OCI-M2 (cell line): ENCODE results near the gene ALPG.
"Not testable (repeated sequence)": the region's sequence is repeated elsewhere in the genome, so short reads cannot be mapped to it uniquely, and the experiment has no call there.

Experiments
- DNase-seq: peaks from one replicate; lab custom pipeline; 2025; ENCODE audit not compliant: unreplicated experiment; lab: John Stamatoyannopoulos, UW

ALPG gene

GRCh38 chr2:232438951-232439757, 32.5 kb downstream of the ALPG start:
- DNase-seq = no peak

DNA sequence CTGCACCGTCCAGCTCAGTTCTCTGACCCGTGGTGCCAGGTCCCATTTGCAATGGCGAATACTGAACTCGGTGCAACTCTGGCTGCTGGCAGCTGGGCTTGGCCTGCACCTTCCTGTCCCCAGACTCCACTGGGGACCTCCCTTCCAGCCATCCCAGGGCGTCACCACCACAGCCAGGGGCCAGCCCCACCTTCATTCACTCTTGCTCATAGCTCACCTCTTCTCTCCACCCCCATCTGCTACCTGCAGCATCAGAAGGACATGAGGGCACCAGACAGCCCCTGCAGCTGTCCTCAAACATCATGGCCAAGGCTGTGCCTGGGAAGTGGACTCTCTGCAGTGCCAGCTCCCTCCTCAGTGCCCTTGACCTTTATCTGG, 33.1 kb downstream of the ALPG start:
- no peak for DNase-seq

GRCh38 chr2:232440220-232441018, 33.8 kb downstream of the ALPG start:
- peak; percentile 16 for DNase-seq

DNA sequence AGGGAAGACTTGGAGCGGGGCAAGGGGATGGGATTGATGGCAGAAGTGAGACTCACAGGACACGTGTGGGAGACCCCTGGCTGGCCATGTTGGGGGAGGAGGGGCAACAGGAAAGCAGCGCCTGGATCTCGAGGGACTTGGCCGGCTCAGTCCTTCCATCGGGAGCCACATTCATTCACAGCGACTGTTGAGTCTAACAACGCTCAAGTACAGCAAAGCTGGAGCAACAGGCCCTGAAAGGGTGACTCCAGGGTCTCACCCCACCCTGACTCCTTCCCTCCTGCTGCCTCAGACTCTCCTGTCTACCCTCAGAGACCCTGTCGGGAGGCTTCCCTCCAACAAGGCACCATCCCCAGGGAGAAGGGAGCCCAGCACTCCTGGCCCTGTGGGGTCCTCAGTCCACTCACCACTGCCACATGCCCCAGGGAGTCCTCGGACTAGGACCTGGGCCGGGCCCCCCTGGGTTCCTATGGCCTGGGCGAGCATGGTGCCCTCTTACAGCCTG, 34.6 kb downstream of the ALPG start:
- no peak for DNase-seq

- not testable (repeated sequence) for DNase-seq
Observed at GRCh38 chr2:232441922-232442321, 35.3 kb downstream of the ALPG start.

GRCh38 chr2:232442431-232442830, 35.8 kb downstream of the ALPG start:
- not testable (repeated sequence) for DNase-seq

DNA sequence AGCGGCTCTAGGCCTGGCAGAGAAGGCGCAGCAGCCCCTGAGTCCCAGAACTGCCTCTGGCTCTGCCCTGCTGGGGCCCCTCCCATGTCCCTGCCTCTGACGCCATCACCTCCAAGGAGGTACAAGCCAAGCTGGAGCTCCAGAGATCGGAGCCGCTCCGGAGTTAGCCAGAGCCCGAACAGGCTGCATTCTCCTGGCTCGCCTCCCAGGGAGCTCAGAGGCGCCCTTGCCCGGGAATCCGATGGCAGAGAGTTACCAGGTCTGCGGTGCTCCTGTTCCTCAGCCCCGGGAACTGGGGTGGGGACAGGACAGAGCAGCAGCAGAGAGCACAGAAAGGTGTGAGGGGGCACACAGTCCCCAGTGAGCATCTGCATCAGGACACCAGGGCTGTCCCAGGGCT, 36.4 kb downstream of the ALPG start:
- DNase-seq = not testable (repeated sequence)

GRCh38 chr2:232443669-232444408, 37.2 kb downstream of the ALPG start:
- not testable (repeated sequence) for DNase-seq

DNA sequence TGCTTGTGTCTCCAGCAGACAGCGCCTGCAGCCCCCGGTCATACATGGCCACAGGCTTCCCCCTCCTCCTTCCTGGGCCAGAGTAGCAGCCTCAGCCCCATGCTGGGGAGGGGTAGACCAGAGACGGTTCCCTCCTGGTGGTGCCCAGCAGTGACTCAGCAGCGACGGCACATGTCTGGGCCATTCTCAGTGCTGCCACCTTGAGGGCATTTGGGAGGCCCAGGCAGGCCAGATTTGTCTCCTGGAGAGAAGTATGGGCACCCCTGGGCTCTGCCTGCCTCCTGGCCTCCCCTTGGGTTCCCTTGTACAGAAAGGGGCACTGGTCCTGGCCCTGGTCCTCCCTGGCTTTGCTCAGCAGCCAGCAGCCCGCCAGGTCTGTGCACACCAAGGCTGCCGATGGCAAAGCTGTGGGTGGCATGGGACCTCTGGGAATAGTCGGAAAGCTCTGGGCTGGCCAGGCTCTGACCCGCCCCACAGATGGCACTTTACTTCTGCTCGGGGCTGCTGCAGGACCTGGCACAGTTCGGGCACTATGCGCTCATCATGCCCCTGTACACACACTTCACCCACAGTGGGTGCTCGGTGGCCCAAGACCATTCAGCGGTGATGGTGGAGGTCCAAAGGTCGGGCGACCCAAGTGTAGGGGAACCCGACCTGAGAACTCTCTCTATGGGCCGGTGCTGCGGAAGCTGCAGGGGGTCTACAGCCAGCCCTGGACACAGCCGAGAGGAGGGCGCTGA, 37.9 kb downstream of the ALPG start:
- DNase-seq = no peak

DNA sequence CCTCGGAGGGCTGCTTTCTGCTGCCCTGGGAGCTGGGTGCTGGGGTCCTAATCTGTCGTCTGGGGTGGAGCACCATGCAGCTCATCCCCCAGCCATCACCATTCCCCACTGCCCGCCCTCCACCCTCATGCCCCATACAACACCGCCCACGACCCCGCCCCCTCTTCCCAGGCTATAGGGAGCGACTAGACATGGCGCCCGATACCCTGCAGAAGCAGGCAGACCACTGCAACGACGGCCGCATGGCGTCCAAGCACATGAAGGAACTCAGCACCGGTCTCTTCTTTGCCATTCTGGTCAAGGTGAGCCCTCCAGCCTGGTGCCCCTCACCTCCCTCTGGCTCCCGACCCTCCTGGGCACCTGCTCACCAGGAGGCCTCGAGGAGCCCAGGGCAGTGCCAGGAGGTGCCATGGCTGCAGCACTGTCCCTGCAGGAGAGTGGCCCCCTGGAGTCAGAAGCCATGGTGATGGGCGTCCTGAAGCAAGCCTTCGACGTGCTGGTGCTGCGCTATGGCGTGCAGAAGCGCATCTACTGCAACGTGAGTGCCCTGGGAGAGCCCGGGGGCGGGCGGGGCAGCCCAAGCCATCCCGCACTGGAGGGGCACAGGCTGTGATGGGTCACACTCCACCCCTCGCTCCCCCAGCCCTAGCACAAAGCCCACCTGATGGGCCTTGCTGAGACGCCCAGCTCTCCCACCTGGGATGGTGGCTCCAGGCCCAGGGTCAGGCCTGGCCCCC, 38.7 kb downstream of the ALPG start:
- DNase-seq = not testable (repeated sequence)

GRCh38 chr2:232446266-232446777, 39.7 kb downstream of the ALPG start:
- not testable (repeated sequence) for DNase-seq

- no peak for DNase-seq
Observed at GRCh38 chr2:232447091-232447620, 40.5 kb downstream of the ALPG start.

GRCh38 chr2:232447638-232448303, 41.1 kb downstream of the ALPG start:
- no peak for DNase-seq

DNA sequence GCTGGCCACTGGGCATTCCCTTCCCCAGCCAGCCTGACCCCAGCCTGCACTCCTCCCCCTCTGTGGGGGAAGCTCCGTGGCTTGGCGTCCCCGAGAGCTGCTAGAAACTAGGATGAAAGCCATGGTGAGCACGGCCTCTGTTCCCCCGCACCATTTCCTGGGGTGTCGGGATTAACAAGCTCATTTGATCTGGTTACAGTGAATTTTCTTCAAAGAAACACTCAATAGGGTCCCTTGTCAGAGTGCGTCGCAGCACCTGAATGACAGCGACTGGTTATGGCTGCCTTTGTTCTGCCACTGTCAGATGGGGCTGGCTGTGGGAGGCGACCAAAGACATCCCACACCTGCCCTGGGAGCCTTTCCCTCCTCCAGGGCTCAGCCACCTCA, 41.7 kb downstream of the ALPG start:
- no peak for DNase-seq

- DNase-seq = no peak
Observed at GRCh38 chr2:232449964-232450363, 43.3 kb downstream of the ALPG start.

- DNase-seq = not testable (repeated sequence)
Observed at GRCh38 chr2:232451645-232452044, 45.0 kb downstream of the ALPG start.

DNA sequence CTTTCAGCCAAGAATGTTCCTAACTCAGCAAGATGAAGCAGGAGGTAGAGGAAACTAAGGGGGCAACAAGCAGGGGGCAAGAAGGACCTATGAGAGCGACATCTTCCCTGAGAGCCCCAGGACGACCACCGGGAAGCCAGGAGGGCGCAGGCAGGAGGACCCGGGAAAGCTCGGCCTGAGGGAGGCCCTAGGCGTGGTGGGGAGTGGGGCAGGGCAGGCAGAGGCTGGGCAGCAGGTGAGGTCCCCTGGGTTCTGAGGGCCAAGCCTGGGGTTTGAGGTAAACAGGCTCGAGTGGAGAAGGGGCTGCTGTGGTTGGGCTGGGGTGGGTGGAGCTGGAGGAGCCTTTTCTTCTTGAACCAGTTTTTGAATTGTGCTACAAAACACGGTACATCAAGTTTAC, 48.0 kb downstream of the ALPG start:
- DNase-seq = no peak

GRCh38 chr2:232455426-232456255, 49.0 kb downstream of the ALPG start, which contains the start of gene ALPI:
Gene ALPI (plus strand): TSS chr2:232456153. CDS start chr2:232456200, 47 bp downstream.
- no peak for DNase-seq
